Measurements from ENCODE around the gene DGKB. TPM values are rescaled to one million over a fixed set of nuclear protein-coding genes. Genes with fewer than 3 reads are reported as not detected.

Gene DGKB
- total RNA-seq, 4 donors from 2014 or later: 0.78 to 2.5 (median 1.5) TPM

DNA sequence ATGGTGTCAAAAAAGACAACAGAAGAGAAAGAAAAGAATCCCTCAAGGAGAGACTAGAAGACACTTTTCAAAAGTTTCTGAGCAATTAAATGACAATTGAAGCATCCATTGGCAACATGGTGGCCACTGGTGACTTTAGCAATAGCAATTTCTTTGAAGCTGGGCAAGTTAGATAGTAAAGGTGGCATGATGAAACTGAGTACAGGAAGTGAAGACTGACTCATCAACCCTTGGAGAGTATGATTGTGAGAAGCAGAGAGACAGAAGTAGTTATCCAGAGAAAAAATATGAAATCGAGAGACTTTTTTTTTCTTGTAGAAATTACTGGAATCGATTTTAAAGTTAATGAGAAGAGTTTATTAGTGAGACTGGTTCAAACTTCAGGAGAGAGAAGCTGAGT, 52.5 kb downstream of the DGKB start:
- Histone ChIP-seq H3K36me3 (no peaks in the 10 kb centered on the region), H3K27me3 (no peaks in the 10 kb centered on the region), H3K4me3 (no peak overlapping the region), H3K9me3 (no peaks in the 10 kb centered on the region), H3K27ac (no peak overlapping the region), H3K4me1 (no peaks in the 10 kb centered on the region)
- WGBS, 2 donors: 86 to 92% methylated on average over 2 of the region's 2 CpGs
- TF ChIP-seq, protein P1, sequence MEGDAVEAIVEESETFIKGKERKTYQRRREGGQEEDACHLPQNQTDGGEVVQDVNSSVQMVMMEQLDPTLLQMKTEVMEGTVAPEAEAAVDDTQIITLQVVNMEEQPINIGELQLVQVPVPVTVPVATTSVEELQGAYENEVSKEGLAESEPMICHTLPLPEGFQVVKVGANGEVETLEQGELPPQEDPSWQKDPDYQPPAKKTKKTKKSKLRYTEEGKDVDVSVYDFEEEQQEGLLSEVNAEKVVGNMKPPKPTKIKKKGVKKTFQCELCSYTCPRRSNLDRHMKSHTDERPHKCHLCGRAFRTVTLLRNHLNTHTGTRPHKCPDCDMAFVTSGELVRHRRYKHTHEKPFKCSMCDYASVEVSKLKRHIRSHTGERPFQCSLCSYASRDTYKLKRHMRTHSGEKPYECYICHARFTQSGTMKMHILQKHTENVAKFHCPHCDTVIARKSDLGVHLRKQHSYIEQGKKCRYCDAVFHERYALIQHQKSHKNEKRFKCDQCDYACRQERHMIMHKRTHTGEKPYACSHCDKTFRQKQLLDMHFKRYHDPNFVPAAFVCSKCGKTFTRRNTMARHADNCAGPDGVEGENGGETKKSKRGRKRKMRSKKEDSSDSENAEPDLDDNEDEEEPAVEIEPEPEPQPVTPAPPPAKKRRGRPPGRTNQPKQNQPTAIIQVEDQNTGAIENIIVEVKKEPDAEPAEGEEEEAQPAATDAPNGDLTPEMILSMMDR (IDR thresholded peaks at IDR 0.05): no peak
- no peak for TF ChIP-seq EP300 (IDR thresholded peaks at IDR 0.05)
- no peak for TF ChIP-seq POLR2A (IDR thresholded peaks at IDR 0.05)
- no peak for DNase-seq (ENCODE audit: low spot score in 2 of 2)

DNA sequence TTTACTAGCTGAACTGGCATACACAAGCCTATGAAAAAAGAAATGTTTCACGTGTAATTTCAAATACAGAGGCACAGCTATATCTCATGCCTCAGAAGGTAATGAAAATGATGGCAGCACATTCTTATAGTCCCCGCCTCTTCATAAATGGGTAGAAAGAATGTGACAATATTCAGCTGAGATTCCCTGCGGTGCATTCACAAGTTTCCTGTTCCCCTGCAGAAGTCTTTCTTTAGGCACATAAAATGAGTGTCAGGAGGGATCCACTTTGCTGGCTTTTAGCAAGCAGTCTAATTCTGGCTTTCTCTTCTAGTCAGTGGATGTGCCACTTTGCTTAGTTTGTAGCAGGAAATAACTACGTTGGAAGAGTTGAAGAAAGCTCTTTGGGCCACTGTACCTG, 56.1 kb downstream of the DGKB start:
- TF ChIP-seq EP300 (IDR thresholded peaks at IDR 0.05) (no peak), POLR2A (IDR thresholded peaks at IDR 0.05) (no peak)
- TF ChIP-seq, protein P1 (IDR thresholded peaks at IDR 0.05): no peak
- WGBS, 2 donors: 72 to 79% methylated on average over 4 of the region's 4 CpGs
- no peaks in the 10 kb centered on the region for H3K36me3 ChIP-seq
- no peak for DNase-seq (ENCODE audit: low spot score in 2 of 2)
- no peak overlapping the region for H3K27ac ChIP-seq
- no peaks in the 10 kb centered on the region for H3K9me3 ChIP-seq
- no peaks in the 10 kb centered on the region for H3K4me1 ChIP-seq
- no peaks in the 10 kb centered on the region for H3K27me3 ChIP-seq
- no peak overlapping the region for H3K4me3 ChIP-seq

DNA sequence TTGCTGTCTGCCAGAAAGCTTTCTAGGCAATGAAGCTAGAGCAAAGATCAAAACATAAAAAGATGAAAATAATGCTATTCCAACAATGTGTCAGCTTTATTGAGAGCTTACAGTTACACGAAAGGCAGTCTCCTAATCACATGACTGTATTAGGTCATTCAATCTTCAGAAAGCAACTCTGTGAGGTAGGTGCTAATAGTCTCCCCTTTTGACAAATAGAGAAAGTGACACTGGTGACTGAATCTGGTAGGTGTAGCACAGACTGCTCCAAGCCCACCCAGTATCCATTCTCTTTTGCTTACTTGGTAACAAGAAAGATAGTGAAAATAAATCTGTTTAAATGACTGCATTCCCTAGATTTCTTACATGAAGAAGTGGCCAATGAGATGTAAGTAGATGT, 58.8 kb downstream of the DGKB start:
- H3K9me3 ChIP-seq: no peaks in the 10 kb centered on the region
- H3K4me3 ChIP-seq: no peak overlapping the region
- 42 to 88% methylated on average over 1 of the region's 1 CpG for WGBS, 2 donors
- no peaks in the 10 kb centered on the region for H3K36me3 ChIP-seq
- no peaks in the 10 kb centered on the region for H3K4me1 ChIP-seq
- DNase-seq (ENCODE audit: low spot score in 2 of 2): no peak
- TF ChIP-seq, protein P1 (IDR thresholded peaks at IDR 0.05): no peak
- TF ChIP-seq EP300 (IDR thresholded peaks at IDR 0.05): no peak
- no peak for TF ChIP-seq POLR2A (IDR thresholded peaks at IDR 0.05)
- H3K27ac ChIP-seq: no peak overlapping the region
- H3K27me3 ChIP-seq: no peaks in the 10 kb centered on the region

DNA sequence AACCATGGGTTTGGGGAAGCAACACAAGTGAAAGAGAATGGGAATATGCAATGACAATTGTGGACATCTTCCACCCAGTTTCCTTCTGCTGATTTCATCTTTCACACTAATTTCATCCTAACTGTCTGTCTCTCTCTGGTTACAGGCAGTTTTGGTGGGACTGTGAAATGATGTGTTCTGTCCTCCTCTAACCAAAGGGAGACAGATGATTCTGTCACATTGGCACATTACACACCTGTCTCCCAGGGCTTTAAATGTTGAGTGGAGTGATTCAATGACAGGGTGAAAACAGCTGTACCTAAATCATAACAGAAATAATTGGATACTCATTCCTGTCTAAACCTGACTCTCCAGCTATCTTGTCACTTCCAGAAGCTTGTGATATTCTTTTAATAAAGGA, 60.0 kb downstream of the DGKB start:
- Histone ChIP-seq H3K36me3 (no peaks in the 10 kb centered on the region), H3K27ac (no peak overlapping the region), H3K9me3 (no peaks in the 10 kb centered on the region), H3K27me3 (no peaks in the 10 kb centered on the region), H3K4me1 (no peaks in the 10 kb centered on the region), H3K4me3 (no peak overlapping the region)
- TF ChIP-seq EP300 (IDR thresholded peaks at IDR 0.05): no peak
- TF ChIP-seq, protein P1 (IDR thresholded peaks at IDR 0.05): no peak
- no peak for TF ChIP-seq POLR2A (IDR thresholded peaks at IDR 0.05)
- DNase-seq (ENCODE audit: low spot score in 2 of 2): no peak

DNA sequence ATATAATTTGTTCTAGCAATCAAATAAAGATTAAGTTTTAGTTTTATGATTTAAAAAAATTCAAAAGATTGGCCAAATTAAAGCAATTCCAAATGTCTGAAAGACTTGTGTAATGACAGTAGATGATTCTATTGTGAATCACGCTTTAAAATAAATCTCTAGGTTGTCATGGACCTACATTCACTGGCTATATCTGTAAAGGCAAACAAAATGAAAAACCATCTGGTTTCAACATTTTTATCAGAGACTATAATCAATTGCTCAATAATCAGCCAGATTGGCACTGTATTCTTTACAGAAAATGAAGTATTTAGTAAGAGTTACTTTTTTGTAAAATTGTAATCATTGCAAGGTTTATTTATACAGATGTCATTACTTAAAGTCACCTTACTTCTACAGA, 60.7 kb downstream of the DGKB start:
- Histone ChIP-seq H3K4me3 (no peak overlapping the region), H3K4me1 (no peaks in the 10 kb centered on the region), H3K27me3 (no peaks in the 10 kb centered on the region), H3K27ac (no peak overlapping the region), H3K36me3 (no peaks in the 10 kb centered on the region), H3K9me3 (no peaks in the 10 kb centered on the region)
- no peak for TF ChIP-seq POLR2A (IDR thresholded peaks at IDR 0.05)
- TF ChIP-seq EP300 (IDR thresholded peaks at IDR 0.05): no peak
- TF ChIP-seq, protein P1 (IDR thresholded peaks at IDR 0.05): no peak
- 92 to 93% methylated on average over 1 of the region's 1 CpG for WGBS, 2 donors
- DNase-seq (ENCODE audit: low spot score in 2 of 2): no peak
